HFFc6 (cell line): ENCODE measurements around the gene COL17A1. TPM values are rescaled to one million over a fixed set of nuclear protein-coding genes. Genes with fewer than 3 reads are reported as not detected.

Experiments
- DNase-seq: peaks from one replicate; pipeline ENCODE4 v3.0.0-alpha.2; 2018
- H3K27ac Mint-ChIP-seq: 2 replicates; pipeline ENCODE4 v1.8.0; 2020; ENCODE audit warnings: mild to moderate bottlenecking, mixed read lengths
- H3K27me3 Mint-ChIP-seq: 2 replicates; pipeline ENCODE4 v1.8.0; 2021; ENCODE audit warnings: mild to moderate bottlenecking, moderate library complexity, mixed read lengths; ENCODE audit not compliant: insufficient read depth
- H3K36me3 Mint-ChIP-seq: 2 replicates; pipeline ENCODE4 v1.8.0; 2021; ENCODE audit warnings: low read depth, mixed read lengths
- H3K4me1 Mint-ChIP-seq: 2 replicates; pipeline ENCODE4 v1.8.0; 2020; ENCODE audit warnings: low read depth, mixed read lengths
- H3K4me3 Mint-ChIP-seq: 2 replicates; pipeline ENCODE4 v1.8.0; 2020; ENCODE audit warnings: mild to moderate bottlenecking, moderate library complexity, mixed read lengths
- H3K9me3 Mint-ChIP-seq: 2 replicates; pipeline ENCODE4 v1.8.0; 2020; ENCODE audit warnings: mild to moderate bottlenecking, mixed read lengths
- total RNA-seq, 6 experiments: library from RNA; stranded (reverse); fragmentation: NEBNext Ultra II Directional; extraction: Animal tissue kit (Norgen Biotek cat#: 25700); gene quantifications; 2 replicates in 1 of 6; 3 replicates in 5 of 6; pipeline ENCODE4 v1.2.3, GENCODE V29; 2021
- TF ChIP-seq, protein P1 (sequence below): fragments of 200-600 bp; sonication (generic); IDR thresholded peaks from 2 replicates; pipeline ENCODE4 v1.5.0; 2021; ENCODE audit warnings: antibody characterized with exemption, mild to moderate bottlenecking

Gene COL17A1
- total RNA-seq, 6 experiments from 2014 or later: 0.23 to 1.5 (median 0.66) TPM

DNA sequence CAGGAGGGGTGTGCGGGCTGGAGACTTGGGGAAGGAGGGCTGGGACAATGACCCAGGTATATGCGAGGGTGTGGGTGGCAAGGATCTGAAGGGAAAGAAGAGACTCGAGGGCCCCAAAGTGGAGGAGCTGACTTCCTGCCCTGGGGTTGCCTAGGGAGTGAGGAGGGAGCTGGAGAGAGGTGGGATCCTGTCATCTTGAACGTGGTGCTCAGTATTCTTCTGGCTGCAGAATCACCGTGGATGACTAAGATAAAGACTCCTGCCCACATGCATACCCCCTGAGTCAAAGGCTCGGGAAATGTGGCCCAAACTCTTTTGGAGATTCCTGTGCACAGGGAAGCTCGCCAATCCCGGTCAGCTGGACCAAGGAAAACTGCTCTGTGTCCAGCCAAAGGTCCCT is 31.2 kb downstream of the COL17A1 start:
- peak; percentile 81 for DNase-seq
- TF ChIP-seq, protein P1, sequence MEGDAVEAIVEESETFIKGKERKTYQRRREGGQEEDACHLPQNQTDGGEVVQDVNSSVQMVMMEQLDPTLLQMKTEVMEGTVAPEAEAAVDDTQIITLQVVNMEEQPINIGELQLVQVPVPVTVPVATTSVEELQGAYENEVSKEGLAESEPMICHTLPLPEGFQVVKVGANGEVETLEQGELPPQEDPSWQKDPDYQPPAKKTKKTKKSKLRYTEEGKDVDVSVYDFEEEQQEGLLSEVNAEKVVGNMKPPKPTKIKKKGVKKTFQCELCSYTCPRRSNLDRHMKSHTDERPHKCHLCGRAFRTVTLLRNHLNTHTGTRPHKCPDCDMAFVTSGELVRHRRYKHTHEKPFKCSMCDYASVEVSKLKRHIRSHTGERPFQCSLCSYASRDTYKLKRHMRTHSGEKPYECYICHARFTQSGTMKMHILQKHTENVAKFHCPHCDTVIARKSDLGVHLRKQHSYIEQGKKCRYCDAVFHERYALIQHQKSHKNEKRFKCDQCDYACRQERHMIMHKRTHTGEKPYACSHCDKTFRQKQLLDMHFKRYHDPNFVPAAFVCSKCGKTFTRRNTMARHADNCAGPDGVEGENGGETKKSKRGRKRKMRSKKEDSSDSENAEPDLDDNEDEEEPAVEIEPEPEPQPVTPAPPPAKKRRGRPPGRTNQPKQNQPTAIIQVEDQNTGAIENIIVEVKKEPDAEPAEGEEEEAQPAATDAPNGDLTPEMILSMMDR: no peak
- Mint-ChIP-seq H3K27ac (peak overlapping the region; percentile 90), H3K4me3 (peak overlapping the region; percentile 35), H3K9me3 (no peaks in the 10 kb centered on the region), H3K4me1 (peaks cover 54% of the 10 kb centered on the region), H3K36me3 (no peaks in the 10 kb centered on the region), H3K27me3 (no peaks in the 10 kb centered on the region)

DNA sequence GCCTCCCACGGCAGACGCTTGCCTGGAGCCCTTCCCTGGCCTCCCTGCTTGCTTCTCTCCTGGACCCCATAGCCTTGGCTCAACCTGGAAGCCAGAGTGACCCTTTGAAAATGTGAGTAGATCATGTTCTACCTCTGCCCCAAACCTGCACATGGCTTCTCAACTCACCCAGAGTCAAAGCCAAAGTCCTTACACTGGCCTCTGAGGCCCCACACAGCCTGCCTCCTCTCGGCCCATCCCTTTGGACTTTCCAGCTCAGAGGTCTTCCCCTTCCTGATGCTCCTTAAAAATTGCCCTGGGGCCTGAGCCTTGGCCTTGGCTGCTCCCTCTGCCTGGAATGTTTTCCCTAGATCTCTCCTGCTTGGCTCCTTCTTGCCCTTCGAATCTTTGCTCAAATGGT is 32.5 kb downstream of the COL17A1 start:
- Mint-ChIP-seq H3K27ac (peak overlapping the region; percentile 9), H3K9me3 (no peaks in the 10 kb centered on the region), H3K27me3 (no peaks in the 10 kb centered on the region; the same call in 1 of the 2 replicates), H3K4me3 (no peak overlapping the region), H3K4me1 (peaks cover 60% of the 10 kb centered on the region), H3K36me3 (no peaks in the 10 kb centered on the region)
- DNase-seq: no peak
- TF ChIP-seq, protein P1: no peak

DNA sequence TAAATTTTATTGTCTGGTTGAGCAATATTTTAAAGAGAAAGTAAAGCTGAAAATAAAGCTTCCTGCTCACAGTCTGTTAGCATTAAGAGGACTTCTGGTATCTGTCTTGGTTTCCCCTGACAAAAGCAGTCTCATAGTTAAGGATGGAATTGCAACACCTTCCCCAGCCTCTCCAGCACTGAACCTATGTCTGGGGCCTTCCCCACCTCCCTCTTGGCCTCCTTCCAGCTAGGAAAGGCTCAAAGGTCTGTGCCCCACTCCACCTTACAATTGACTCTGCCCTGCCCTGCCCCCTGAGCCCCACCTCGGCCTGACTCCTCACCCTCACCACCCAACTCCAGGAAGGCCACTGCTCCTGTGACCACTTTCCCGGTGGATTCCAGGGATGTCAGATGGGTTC is 33.2 kb downstream of the COL17A1 start:
- DNase-seq: no peak

DNA sequence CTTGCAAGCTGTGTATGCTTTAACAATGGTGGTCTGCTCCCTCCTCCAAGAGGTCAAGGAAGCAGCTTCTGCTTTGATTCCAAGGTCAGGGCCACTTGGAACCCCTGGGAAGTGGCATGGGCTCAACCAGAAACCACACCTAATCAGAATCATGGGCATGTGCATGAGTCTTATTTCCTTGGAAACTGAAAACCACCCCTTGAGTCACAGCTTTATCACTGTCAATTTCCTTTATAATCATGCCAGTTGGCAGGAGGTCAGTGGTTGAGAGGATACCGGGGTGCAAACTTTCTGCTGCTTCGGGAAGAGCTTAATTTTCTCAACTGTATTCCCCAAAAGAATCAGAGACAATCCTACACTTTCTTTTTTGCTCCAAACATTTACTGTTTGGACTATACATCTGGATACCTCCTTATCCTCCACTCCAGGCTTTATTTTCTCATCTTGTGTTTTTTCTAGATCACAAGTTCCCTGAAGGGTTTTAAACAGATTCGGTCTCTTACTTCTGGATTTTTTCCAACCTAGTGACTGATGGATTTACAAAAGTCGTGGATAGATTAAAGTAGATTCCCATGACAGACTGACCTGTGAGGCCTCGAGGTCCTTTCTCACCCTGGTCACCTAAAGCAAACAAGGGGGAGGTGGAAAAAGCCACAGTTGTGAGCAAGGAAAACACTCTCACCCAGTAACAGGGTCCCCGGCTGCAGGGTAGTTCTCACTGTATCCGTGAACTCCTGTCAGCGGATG is 36.0 kb downstream of the COL17A1 start:
- Mint-ChIP-seq H3K36me3 (no peaks in the 10 kb centered on the region), H3K27ac (peak overlapping the region; percentile 72), H3K4me3 (peak overlapping the region; percentile 49), H3K4me1 (peaks cover 51% of the 10 kb centered on the region), H3K9me3 (no peaks in the 10 kb centered on the region), H3K27me3 (no peaks in the 10 kb centered on the region; the same call in 1 of the 2 replicates)
- TF ChIP-seq, protein P1: no peak
- peak; percentile 65 for DNase-seq

More for the DNA sequence above, 33.2 kb downstream of the COL17A1 start:
- Mint-ChIP-seq H3K36me3 (no peaks in the 10 kb centered on the region), H3K4me1 (peaks cover 60% of the 10 kb centered on the region), H3K9me3 (no peaks in the 10 kb centered on the region), H3K4me3 (no peak overlapping the region), H3K27ac (no peak overlapping the region), H3K27me3 (no peaks in the 10 kb centered on the region; the same call in 1 of the 2 replicates)
- TF ChIP-seq, protein P1: no peak

DNA sequence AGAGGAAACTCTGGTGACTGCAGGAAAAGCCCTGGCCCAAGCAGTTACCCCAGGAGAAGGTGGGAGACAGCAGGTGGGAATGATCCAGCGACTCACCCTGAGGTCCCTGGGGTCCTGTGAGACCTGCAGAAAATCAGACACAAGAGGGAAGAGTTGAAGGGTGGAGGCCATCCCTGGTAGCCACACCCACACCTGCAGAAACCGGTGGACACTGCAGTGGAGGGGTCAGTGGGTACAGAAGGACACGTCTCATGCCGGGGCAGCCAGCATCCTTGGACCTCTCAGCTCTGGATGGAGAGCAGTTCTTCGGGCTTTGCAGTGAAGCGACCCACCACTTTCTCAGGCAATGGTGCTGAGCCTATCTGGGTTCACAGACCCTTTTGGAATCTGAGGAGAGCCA is 39.0 kb downstream of the COL17A1 start:
- TF ChIP-seq, protein P1: no peak
- Mint-ChIP-seq H3K4me1 (peaks cover 27% of the 10 kb centered on the region), H3K4me3 (no peak overlapping the region), H3K27me3 (peaks cover 3% of the 10 kb centered on the region), H3K27ac (no peak overlapping the region), H3K9me3 (no peaks in the 10 kb centered on the region), H3K36me3 (no peaks in the 10 kb centered on the region)
- no peak for DNase-seq
